Fibroblast of villous mesenchyme (primary cell): Measurements from ENCODE around the gene PDK3. TPM values are rescaled to one million over a fixed set of nuclear protein-coding genes. Genes with fewer than 3 reads are reported as not detected.
A peak's percentile ranks its signal among the peaks of the same experiment; 100 is the strongest.

Experiments used
- DNase-seq: peaks from one replicate; pipeline ENCODE4 v3.0.0-alpha.2; 2010; ENCODE audit warnings: low read depth
- H3K4me3 ChIP-seq: 2 replicates; pipeline ENCODE4 v1.5.1; 2011; ENCODE audit warnings: low read depth, mild to moderate bottlenecking, low read length
- total RNA-seq: library from RNA; depleted of rRNA; stranded (reverse); fragments of >200 nt; gene quantifications from 2 replicates; pipeline ENCODE4 v1.2.3, GENCODE V29; 2012
- TF ChIP-seq, protein P1 (sequence below): IDR thresholded peaks from 2 replicates; pipeline ENCODE4 v1.5.1; 2012; ENCODE audit warnings: low read depth, mild to moderate bottlenecking, low read length; ENCODE audit not compliant: insufficient read depth

Gene PDK3
- 3.9 and 4.5 TPM in 2 replicates for total RNA-seq

DNA sequence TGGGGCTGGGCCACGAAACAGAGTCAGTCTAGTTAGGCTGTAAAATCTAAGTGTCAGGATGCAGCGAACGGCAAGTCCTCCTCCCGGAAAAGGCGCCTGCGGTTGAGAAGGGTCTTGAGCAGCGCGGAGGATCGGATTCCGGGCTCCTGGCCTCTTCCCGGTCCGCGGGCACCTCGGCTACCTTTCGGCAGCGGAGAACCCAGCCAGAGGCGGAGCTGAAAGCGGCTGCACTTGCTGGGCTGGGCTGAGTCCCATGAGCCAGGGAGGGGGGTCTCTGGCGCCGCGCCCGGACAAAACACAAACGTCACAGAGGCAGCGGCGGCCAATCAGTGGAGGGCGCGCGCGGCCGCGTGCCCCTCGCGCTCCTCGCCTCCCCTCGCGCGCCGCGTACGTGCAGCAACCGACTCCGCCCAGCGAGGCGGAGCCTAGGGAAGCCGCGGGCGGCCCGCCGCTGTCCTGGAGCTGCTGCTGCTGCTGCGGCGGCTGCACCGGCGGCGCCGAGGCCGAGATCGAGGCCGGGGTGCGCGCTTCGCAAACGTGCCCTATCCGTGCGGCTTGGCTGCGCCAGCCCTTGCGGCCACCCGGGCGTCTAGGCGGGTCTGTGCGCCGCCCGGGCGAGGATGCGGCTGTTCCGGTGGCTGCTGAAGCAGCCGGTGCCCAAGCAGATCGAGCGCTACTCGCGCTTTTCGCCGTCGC is at the start of gene PDK3:
PDK3 (plus strand) TSS at position 451 of the 696 bp plus-strand sequence; CDS start at position 621, 170 bp downstream.
- H3K4me3 ChIP-seq: peak within 1 kb of the TSS; percentile 63
- peak; percentile 84 for DNase-seq
- TF ChIP-seq, protein P1, sequence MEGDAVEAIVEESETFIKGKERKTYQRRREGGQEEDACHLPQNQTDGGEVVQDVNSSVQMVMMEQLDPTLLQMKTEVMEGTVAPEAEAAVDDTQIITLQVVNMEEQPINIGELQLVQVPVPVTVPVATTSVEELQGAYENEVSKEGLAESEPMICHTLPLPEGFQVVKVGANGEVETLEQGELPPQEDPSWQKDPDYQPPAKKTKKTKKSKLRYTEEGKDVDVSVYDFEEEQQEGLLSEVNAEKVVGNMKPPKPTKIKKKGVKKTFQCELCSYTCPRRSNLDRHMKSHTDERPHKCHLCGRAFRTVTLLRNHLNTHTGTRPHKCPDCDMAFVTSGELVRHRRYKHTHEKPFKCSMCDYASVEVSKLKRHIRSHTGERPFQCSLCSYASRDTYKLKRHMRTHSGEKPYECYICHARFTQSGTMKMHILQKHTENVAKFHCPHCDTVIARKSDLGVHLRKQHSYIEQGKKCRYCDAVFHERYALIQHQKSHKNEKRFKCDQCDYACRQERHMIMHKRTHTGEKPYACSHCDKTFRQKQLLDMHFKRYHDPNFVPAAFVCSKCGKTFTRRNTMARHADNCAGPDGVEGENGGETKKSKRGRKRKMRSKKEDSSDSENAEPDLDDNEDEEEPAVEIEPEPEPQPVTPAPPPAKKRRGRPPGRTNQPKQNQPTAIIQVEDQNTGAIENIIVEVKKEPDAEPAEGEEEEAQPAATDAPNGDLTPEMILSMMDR: no peak

DNA sequence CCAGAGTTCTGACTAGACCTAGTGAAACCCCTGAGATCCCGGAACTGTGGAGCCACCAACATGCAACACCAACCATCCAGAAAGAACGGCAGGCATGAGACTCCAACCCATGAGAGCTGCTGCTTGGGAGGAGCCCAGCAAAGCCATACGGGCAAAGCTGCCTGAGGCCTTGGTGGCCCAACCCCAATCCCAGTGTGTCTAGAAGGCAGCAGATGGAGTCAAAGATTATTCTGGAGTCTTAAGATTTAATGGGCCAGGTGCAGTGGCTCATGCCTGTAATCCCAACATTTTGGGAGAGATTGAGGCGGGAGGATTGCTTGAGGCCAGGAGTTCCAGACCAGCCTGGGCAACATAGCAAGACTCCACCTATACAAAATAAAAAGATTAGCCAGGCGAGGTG is 49.2 kb upstream of the PDK3 start:
- DNase-seq: no peak
- TF ChIP-seq, protein P1: no peak
- no peak overlapping the region for H3K4me3 ChIP-seq

DNA sequence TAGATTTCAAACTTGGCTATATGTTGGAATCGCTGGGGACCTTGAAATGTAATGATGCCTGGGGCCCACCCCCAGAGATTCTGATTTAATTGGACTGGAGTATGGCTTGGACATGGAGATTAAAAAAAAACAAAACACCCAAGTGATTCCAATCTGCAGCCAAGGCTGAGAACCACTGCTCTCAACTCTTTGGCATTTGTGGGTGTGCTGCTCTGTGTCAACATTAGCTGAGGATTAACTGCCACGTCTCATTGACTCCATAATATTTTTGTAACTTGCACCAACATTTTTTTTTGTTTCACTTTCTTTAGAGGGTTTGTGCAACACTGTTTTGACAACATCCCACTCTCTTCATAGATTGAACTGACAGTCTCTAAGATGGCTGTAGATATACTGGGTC is 41.1 kb upstream of the PDK3 start:
- DNase-seq: peak; percentile 73

DNA sequence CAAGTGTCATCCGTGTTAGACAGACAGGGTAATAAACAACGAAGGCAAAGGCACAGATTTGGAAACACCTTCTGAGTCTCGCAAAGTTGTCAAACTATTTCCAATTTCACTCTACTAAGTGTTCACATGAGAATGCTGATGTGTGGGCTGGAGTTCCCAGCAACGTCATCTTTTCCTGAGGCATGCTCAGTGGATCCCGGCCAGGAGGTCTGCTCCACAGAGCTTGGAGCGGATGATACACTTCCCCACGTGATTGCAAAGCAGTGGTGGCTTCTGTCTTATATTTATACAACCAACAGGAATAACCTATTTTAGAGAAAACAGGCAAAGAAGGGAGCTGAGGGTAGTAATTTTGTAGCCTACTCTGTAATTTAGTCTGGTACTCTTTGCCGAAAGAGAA is 40.1 kb upstream of the PDK3 start:
- TF ChIP-seq, protein P1: no peak
- H3K4me3 ChIP-seq: no peak overlapping the region
- peak; percentile 60 for DNase-seq

More for the DNA sequence above, 41.1 kb upstream of the PDK3 start:
- TF ChIP-seq, protein P1: no peak
- no peak overlapping the region for H3K4me3 ChIP-seq

DNA sequence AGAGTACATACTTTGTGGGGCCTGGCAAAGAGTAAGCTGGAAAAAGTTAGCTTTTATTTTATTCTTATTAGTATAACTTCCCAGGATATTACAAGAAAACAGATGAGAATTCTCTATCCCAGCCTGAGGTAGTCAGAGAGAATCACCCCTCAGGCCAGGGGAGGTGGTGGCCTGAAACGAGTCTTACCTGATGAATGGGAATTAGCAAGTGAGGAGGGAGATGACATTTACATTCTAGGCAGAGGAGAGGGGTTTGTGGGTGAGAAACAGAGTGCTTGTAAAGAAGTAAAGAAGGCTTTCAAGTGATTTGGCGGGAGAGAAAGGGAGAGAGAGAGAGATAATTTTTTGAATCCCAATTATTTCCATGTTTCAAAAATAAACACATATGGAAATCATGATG is 39.3 kb upstream of the PDK3 start:
- no peak for DNase-seq
- H3K4me3 ChIP-seq: no peak overlapping the region
- TF ChIP-seq, protein P1: no peak

DNA sequence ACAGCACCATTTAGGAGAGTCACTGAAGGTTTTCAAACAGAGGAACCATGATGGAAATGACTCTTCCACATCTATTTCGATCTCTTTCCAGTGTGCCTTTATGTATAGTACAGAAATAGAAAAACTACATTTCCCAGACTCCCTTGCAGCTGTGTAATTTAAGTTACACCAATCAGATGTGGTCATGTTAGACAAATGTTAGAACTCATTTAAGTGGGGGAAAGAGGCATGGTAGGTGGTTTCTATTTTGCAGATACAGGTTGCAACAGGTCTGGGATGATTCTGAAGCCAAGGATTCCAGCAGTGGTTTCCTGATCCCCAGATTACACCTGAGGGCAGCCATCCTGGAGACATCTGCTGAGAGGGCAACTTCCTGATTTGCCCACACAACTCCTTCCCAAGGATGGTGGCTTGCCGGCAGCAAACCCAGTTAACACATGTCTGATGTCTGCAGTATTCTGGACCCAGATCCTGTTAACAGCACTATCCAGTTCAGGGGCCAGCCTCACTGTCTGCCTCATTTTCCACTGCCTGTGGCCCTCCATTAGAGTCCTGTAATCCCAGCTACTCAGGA is 38.7 kb upstream of the PDK3 start:
- TF ChIP-seq, protein P1: no peak
- H3K4me3 ChIP-seq: no peak overlapping the region
- peak; percentile 2 for DNase-seq
